GM18858 (cell line): Measurements from ENCODE around the gene KRT73.

ENCODE experiments used
- ATAC-seq: cut with Tn5 transposase; IDR thresholded peaks from one replicate; pipeline ENCODE4 v1.9.1; 2021; ENCODE audit not compliant: unreplicated experiment

Gene KRT73

GRCh38 chr12:52646613-52647012 is 28.3 kb upstream of the KRT73 start:
- ATAC-seq, result no peak

GRCh38 chr12:52645982-52646381 is 27.6 kb upstream of the KRT73 start:
- ATAC-seq, result no peak

GRCh38 chr12:52645120-52645761 is 26.9 kb upstream of the KRT73 start:
- ATAC-seq, result no peak

GRCh38 chr12:52644078-52644415 is 25.7 kb upstream of the KRT73 start:
- no peak for ATAC-seq

- no peak for ATAC-seq
Measured at GRCh38 chr12:52643233-52644077, 25.1 kb upstream of the KRT73 start.

GRCh38 chr12:52641468-52641867 is 23.1 kb upstream of the KRT73 start:
- no peak for ATAC-seq

GRCh38 chr12:52637299-52637698 is 18.9 kb upstream of the KRT73 start:
- no peak for ATAC-seq

GRCh38 chr12:52636592-52637258 is 18.4 kb upstream of the KRT73 start:
- ATAC-seq, result no peak

GRCh38 chr12:52636189-52636588 is 17.8 kb upstream of the KRT73 start:
- no peak for ATAC-seq

GRCh38 chr12:52634266-52635056 is 16.1 kb upstream of the KRT73 start:
- ATAC-seq, result no peak

- no peak for ATAC-seq
Measured at GRCh38 chr12:52633383-52633782, 15.0 kb upstream of the KRT73 start.

- no peak for ATAC-seq
Measured at GRCh38 chr12:52632656-52633055, 14.3 kb upstream of the KRT73 start.

GRCh38 chr12:52631676-52632459 is 13.5 kb upstream of the KRT73 start:
- ATAC-seq, result no peak

- ATAC-seq, result no peak
Measured at GRCh38 chr12:52631264-52631663, 12.9 kb upstream of the KRT73 start.

- ATAC-seq, result no peak
Measured at GRCh38 chr12:52630599-52631200, 12.3 kb upstream of the KRT73 start.

- no peak for ATAC-seq
Measured at GRCh38 chr12:52630008-52630500, 11.7 kb upstream of the KRT73 start.

GRCh38 chr12:52629281-52630007 is 11.1 kb upstream of the KRT73 start:
- no peak for ATAC-seq

- ATAC-seq, result no peak
Measured at GRCh38 chr12:52628841-52629240, 10.5 kb upstream of the KRT73 start.

GRCh38 chr12:52628111-52628507 is 9.8 kb upstream of the KRT73 start:
- no peak for ATAC-seq
